ENCODE data around the gene CRISP1. TPM values are rescaled to one million over a fixed set of nuclear protein-coding genes. Genes with fewer than 3 reads are reported as not detected.

Gene CRISP1
- total and polyA plus RNA-seq, 2 of the 8 experiments (the other 6 are each of a cell fraction or from before 2014, with no cell fraction given): not detected

- TF ChIP-seq EP300 (IDR thresholded peaks at IDR 0.05; ENCODE audit: borderline replicate concordance in 1 of 2, low read depth in 2 of 2, low read length in 2 of 2) (no peak), BACH1 (IDR thresholded peaks at IDR 0.05; ENCODE audit: low read length) (no peak)
Measured at GRCh38 chr6:49815166-49815565, 51.2 kb downstream of the CRISP1 start (continued).

All from H1 (cell line).